Type B pancreatic cell (in vitro differentiated cells): ENCODE data around the gene ARF4. TPM values are rescaled to one million over a fixed set of nuclear protein-coding genes. Genes with fewer than 3 reads are reported as not detected.
A peak's percentile ranks its signal among the peaks of the same experiment; 100 is the strongest.

Source experiments
- DNase-seq: peaks from one replicate; pipeline ENCODE4 v3.0.0; 2021; ENCODE audit warnings: mixed read lengths; ENCODE audit not compliant: unreplicated experiment; ENCODE audit errors: extremely low spot score
- H3K27ac Mint-ChIP-seq: 2 replicates; pipeline ENCODE4 v1.8.0; 2021; ENCODE audit warnings: mild to moderate bottlenecking, mixed read lengths
- H3K27me3 Mint-ChIP-seq: 2 replicates; pipeline ENCODE4 v1.8.0; 2021; ENCODE audit warnings: mixed read lengths
- H3K36me3 Mint-ChIP-seq: 2 replicates; pipeline ENCODE4 v1.8.0; 2021; ENCODE audit warnings: mixed read lengths
- H3K4me1 Mint-ChIP-seq: one replicate; pipeline ENCODE4 v1.8.0; 2021; ENCODE audit warnings: mixed read lengths; ENCODE audit not compliant: unreplicated experiment
- H3K4me3 Mint-ChIP-seq: 2 replicates; pipeline ENCODE4 v1.8.0; 2021; ENCODE audit warnings: mild to moderate bottlenecking, mixed read lengths
- H3K9me3 Mint-ChIP-seq: 2 replicates; pipeline ENCODE4 v1.8.0; 2021; ENCODE audit warnings: mixed read lengths
- CTCF ChIP-seq: fragments of 200-600 bp; sonication (generic); conservative IDR thresholded peaks from 2 replicates; pipeline ENCODE4 v1.5.0; 2021; ENCODE audit warnings: antibody characterized with exemption, mild to moderate bottlenecking
- total RNA-seq: library from RNA; stranded (reverse); gene quantifications from 2 replicates; pipeline ENCODE4 v1.2.1, GENCODE V29; 2021; ENCODE audit warnings: low replicate concordance

The ARF4 gene
- total RNA-seq, 1 donor from 2014 or later = 132 TPM

GRCh38 chr3:57594144-57594543, 3.0 kb downstream of the ARF4 start:
- peak overlapping the region; percentile 99 for H3K27ac Mint-ChIP-seq
- H3K4me3 Mint-ChIP-seq = peak overlapping the region; percentile 98
- no peaks in the 10 kb centered on the region for H3K27me3 Mint-ChIP-seq

GRCh38 chr3:57592306-57592705, 4.8 kb downstream of the ARF4 start:
- no peaks in the 10 kb centered on the region for H3K9me3 Mint-ChIP-seq
- peak overlapping the region; percentile 38 for H3K27ac Mint-ChIP-seq
- peak overlapping the region; percentile 59 for H3K4me3 Mint-ChIP-seq
- peaks cover 20% of the 10 kb centered on the region for H3K36me3 Mint-ChIP-seq
- H3K27me3 Mint-ChIP-seq = no peaks in the 10 kb centered on the region
- H3K4me1 Mint-ChIP-seq = peaks cover 25% of the 10 kb centered on the region
- no peak for TF ChIP-seq CTCF
- DNase-seq = no peak

More at GRCh38 chr3:57594144-57594543, 3.0 kb downstream of the ARF4 start:
- no peak for TF ChIP-seq CTCF
- Mint-ChIP-seq H3K9me3 (no peaks in the 10 kb centered on the region), H3K36me3 (peaks cover 28% of the 10 kb centered on the region), H3K4me1 (peaks cover 30% of the 10 kb centered on the region)
- DNase-seq = no peak

- peaks cover 23% of the 10 kb centered on the region for H3K4me1 Mint-ChIP-seq
- H3K9me3 Mint-ChIP-seq = no peaks in the 10 kb centered on the region
- peaks cover 17% of the 10 kb centered on the region for H3K36me3 Mint-ChIP-seq
- TF ChIP-seq CTCF = no peak
- DNase-seq = no peak
- peak overlapping the region; percentile 65 for H3K27ac Mint-ChIP-seq
- no peaks in the 10 kb centered on the region for H3K27me3 Mint-ChIP-seq
- H3K4me3 Mint-ChIP-seq = no peak overlapping the region
These were observed 9.2 kb downstream of the ARF4 start for GRCh38 chr3:57587905-57588304.

- H3K27me3 Mint-ChIP-seq = no peaks in the 10 kb centered on the region
- H3K4me1 Mint-ChIP-seq = peaks cover 25% of the 10 kb centered on the region
- H3K4me3 Mint-ChIP-seq = no peak overlapping the region
- H3K27ac Mint-ChIP-seq = peak overlapping the region; percentile 62
- no peak for DNase-seq
- TF ChIP-seq CTCF = no peak
- peaks cover 15% of the 10 kb centered on the region for H3K36me3 Mint-ChIP-seq
- no peaks in the 10 kb centered on the region for H3K9me3 Mint-ChIP-seq
These were observed 10.4 kb downstream of the ARF4 start for GRCh38 chr3:57586778-57587177.

GRCh38 chr3:57583544-57583943, 13.6 kb downstream of the ARF4 start:
- peaks cover 12% of the 10 kb centered on the region for H3K36me3 Mint-ChIP-seq
- no peak for DNase-seq
- peak overlapping the region; percentile 75 for H3K27ac Mint-ChIP-seq
- TF ChIP-seq CTCF = no peak
- no peaks in the 10 kb centered on the region for H3K27me3 Mint-ChIP-seq
- peaks cover 21% of the 10 kb centered on the region for H3K4me1 Mint-ChIP-seq
- H3K9me3 Mint-ChIP-seq = no peaks in the 10 kb centered on the region
- H3K4me3 Mint-ChIP-seq = no peak overlapping the region
